SJCRH30 (cell line): Measurements from ENCODE around the gene DENND1A. TPM values are rescaled to one million over a fixed set of nuclear protein-coding genes. Genes with fewer than 3 reads are reported as not detected.

ENCODE experiments used
- DNase-seq, 2 experiments: peaks; one replicate each; pipeline ENCODE4 v3.0.0-alpha.2; 2015 to 2020
- H3K27ac ChIP-seq: fragments of 250-450 bp; sonication (Bioruptor Pico); 2 replicates; pipeline ENCODE4 v1.5.1; 2020; ENCODE audit warnings: mild to moderate bottlenecking, moderate library complexity
- H3K27me3 ChIP-seq: fragments of 250-450 bp; sonication (Bioruptor Pico); 2 replicates; pipeline ENCODE4 v1.5.1; 2020; ENCODE audit warnings: mild to moderate bottlenecking, moderate library complexity
- H3K36me3 ChIP-seq: fragments of 250-450 bp; sonication (Bioruptor Pico); 2 replicates; pipeline ENCODE4 v1.5.1; 2020; ENCODE audit warnings: mild to moderate bottlenecking, moderate library complexity
- H3K4me1 ChIP-seq: fragments of 250-450 bp; sonication (Bioruptor Pico); 2 replicates; pipeline ENCODE4 v1.5.1; 2020; ENCODE audit warnings: mild to moderate bottlenecking, moderate library complexity
- H3K4me3 ChIP-seq: fragments of 250-450 bp; sonication (Bioruptor Pico); 2 replicates; pipeline ENCODE4 v1.5.1; 2020; ENCODE audit warnings: mild to moderate bottlenecking, moderate library complexity
- H3K9me3 ChIP-seq: fragments of 250-450 bp; sonication (Bioruptor Pico); replicated peaks from 2 replicates; pipeline ENCODE4 v1.5.1; 2020; ENCODE audit warnings: mild to moderate bottlenecking, moderate library complexity
- total RNA-seq: library from RNA; depleted of rRNA; stranded (reverse); fragments of >200 nt; shearing (Covaris generic); gene quantifications from 2 replicates; pipeline ENCODE4 v1.2.3, GENCODE V29; 2014

The DENND1A gene
- total RNA-seq, 1 experiment from 2014 or later: 41.3 TPM

GRCh38 chr9:123358181-123358905 is 571.6 kb downstream of the DENND1A start:
- Histone ChIP-seq H3K4me3 (no peak overlapping the region), H3K36me3 (no peaks in the 10 kb centered on the region), H3K27me3 (peaks cover 9% of the 10 kb centered on the region), H3K27ac (no peak overlapping the region), H3K9me3 (no peaks in the 10 kb centered on the region), H3K4me1 (peaks cover 14% of the 10 kb centered on the region)
- no peak for DNase-seq

GRCh38 chr9:123357743-123358059 is 572.2 kb downstream of the DENND1A start:
- no peak for DNase-seq
- Histone ChIP-seq H3K4me3 (no peak overlapping the region), H3K27ac (no peak overlapping the region), H3K4me1 (peaks cover 14% of the 10 kb centered on the region), H3K9me3 (no peaks in the 10 kb centered on the region), H3K27me3 (peaks cover 9% of the 10 kb centered on the region), H3K36me3 (no peaks in the 10 kb centered on the region)

GRCh38 chr9:123356851-123357742 is 572.8 kb downstream of the DENND1A start:
- no peak for DNase-seq
- H3K27me3 ChIP-seq: peaks cover 9% of the 10 kb centered on the region
- H3K4me3 ChIP-seq: no peak overlapping the region
- H3K9me3 ChIP-seq: no peaks in the 10 kb centered on the region
- peaks cover 14% of the 10 kb centered on the region for H3K4me1 ChIP-seq
- no peaks in the 10 kb centered on the region for H3K36me3 ChIP-seq
- no peak overlapping the region for H3K27ac ChIP-seq

- Histone ChIP-seq H3K4me1 (peaks cover 18% of the 10 kb centered on the region), H3K27ac (no peak within 1 kb of the TSS), H3K4me3 (no peak within 1 kb of the TSS), H3K27me3 (peaks cover 9% of the 10 kb centered on the region), H3K36me3 (no peaks in the 10 kb centered on the region), H3K9me3 (no peaks in the 10 kb centered on the region)
- DNase-seq: peak; percentile 69 to 71
These were observed 574.0 kb downstream of the DENND1A start, which contains the start of gene CRB2 for GRCh38 chr9:123355761-123356431. Gene CRB2, plus strand, starts transcription at chr9:123356197. Its CDS starts 64 bp downstream, at chr9:123356261.

GRCh38 chr9:123354806-123355508 is 575.0 kb downstream of the DENND1A start:
- peaks cover 10% of the 10 kb centered on the region for H3K4me1 ChIP-seq
- H3K36me3 ChIP-seq: no peaks in the 10 kb centered on the region
- no peak for DNase-seq
- H3K4me3 ChIP-seq: no peak overlapping the region
- H3K27ac ChIP-seq: no peak overlapping the region
- H3K9me3 ChIP-seq: no peaks in the 10 kb centered on the region
- peaks cover 9% of the 10 kb centered on the region for H3K27me3 ChIP-seq

GRCh38 chr9:123353984-123354591 is 575.8 kb downstream of the DENND1A start:
- peaks cover 4% of the 10 kb centered on the region; the same call in 1 of the 2 replicates for H3K4me1 ChIP-seq
- DNase-seq: peak; percentile 84 to 88
- no peak overlapping the region for H3K27ac ChIP-seq
- H3K36me3 ChIP-seq: no peaks in the 10 kb centered on the region
- no peaks in the 10 kb centered on the region for H3K9me3 ChIP-seq
- H3K27me3 ChIP-seq: peaks cover 9% of the 10 kb centered on the region
- no peak overlapping the region for H3K4me3 ChIP-seq

- Histone ChIP-seq H3K4me3 (no peak overlapping the region), H3K36me3 (no peaks in the 10 kb centered on the region), H3K27me3 (peaks cover 9% of the 10 kb centered on the region), H3K27ac (no peak overlapping the region), H3K9me3 (no peaks in the 10 kb centered on the region), H3K4me1 (peaks cover 4% of the 10 kb centered on the region; the same call in 1 of the 2 replicates)
- DNase-seq: no peak
These were observed 576.9 kb downstream of the DENND1A start for GRCh38 chr9:123353041-123353440.

- Histone ChIP-seq H3K9me3 (no peaks in the 10 kb centered on the region), H3K4me3 (no peak overlapping the region), H3K27ac (no peak overlapping the region), H3K27me3 (peaks cover 9% of the 10 kb centered on the region), H3K4me1 (peaks cover 4% of the 10 kb centered on the region), H3K36me3 (no peaks in the 10 kb centered on the region)
- DNase-seq: peak; percentile 42 to 45
These were observed 579.2 kb downstream of the DENND1A start for GRCh38 chr9:123350590-123351310.

GRCh38 chr9:123349691-123350480 is 580.0 kb downstream of the DENND1A start:
- no peaks in the 10 kb centered on the region for H3K9me3 ChIP-seq
- H3K4me3 ChIP-seq: no peak overlapping the region
- H3K4me1 ChIP-seq: peaks cover 9% of the 10 kb centered on the region
- H3K36me3 ChIP-seq: no peaks in the 10 kb centered on the region
- DNase-seq: peak; percentile 76 to 90
- peaks cover 6% of the 10 kb centered on the region for H3K27me3 ChIP-seq
- H3K27ac ChIP-seq: no peak overlapping the region

- DNase-seq: no peak
- Histone ChIP-seq H3K4me3 (no peak overlapping the region), H3K36me3 (no peaks in the 10 kb centered on the region), H3K9me3 (no peaks in the 10 kb centered on the region), H3K27ac (no peak overlapping the region), H3K27me3 (no peaks in the 10 kb centered on the region), H3K4me1 (peaks cover 9% of the 10 kb centered on the region)
These were observed 580.9 kb downstream of the DENND1A start for GRCh38 chr9:123349033-123349432.

GRCh38 chr9:123348317-123348992 is 581.5 kb downstream of the DENND1A start:
- no peak overlapping the region for H3K4me3 ChIP-seq
- no peaks in the 10 kb centered on the region for H3K36me3 ChIP-seq
- H3K9me3 ChIP-seq: no peaks in the 10 kb centered on the region
- H3K4me1 ChIP-seq: peaks cover 9% of the 10 kb centered on the region
- no peaks in the 10 kb centered on the region for H3K27me3 ChIP-seq
- no peak overlapping the region for H3K27ac ChIP-seq
- DNase-seq: peak in 1 of 2 experiments; percentile 40

- DNase-seq: no peak
- no peaks in the 10 kb centered on the region for H3K27me3 ChIP-seq
- H3K4me1 ChIP-seq: peaks cover 9% of the 10 kb centered on the region
- no peaks in the 10 kb centered on the region for H3K36me3 ChIP-seq
- peak overlapping the region; percentile 24 for H3K4me3 ChIP-seq
- H3K27ac ChIP-seq: no peak overlapping the region
- H3K9me3 ChIP-seq: no peaks in the 10 kb centered on the region
These were observed 582.5 kb downstream of the DENND1A start for GRCh38 chr9:123347289-123348060.
